ENCODE results near the gene AATK.
"Not testable (repeated sequence)": the region's sequence is repeated elsewhere in the genome, so short reads cannot be mapped to it uniquely, and the experiment has no call there.

The AATK gene

DNA sequence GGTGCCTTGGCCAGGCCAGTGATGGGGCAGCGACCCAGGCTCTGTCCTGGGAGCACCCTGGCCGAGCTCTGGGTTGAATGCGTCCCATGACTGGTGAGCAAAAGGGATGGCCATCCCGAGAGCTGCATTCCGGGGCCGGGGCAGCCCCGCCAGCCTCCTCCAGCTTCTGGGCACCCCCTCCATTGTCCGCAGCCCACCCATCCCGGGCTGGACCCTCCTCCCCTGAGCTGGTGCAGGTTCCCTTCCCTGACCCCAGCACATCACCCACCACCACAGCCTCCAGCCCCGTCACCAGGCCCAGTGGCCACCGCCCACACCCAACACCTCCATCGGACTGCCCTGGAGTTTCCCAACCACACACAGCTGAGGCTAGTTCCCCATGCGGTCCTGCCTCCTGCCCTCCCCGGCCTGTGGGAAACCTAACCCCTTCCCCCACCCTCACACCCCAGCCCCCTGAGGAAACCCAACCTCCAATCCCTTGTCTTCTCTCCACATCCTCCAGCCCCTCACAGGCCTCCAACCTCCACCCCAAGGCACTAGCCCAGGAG lies 17.0 kb downstream of the AATK start:
- Histone ChIP-seq H3K9ac (ENCODE audit: insufficient read length, low read depth) (no peak overlapping the region), H3K36me3 (ENCODE audit: insufficient read depth, insufficient read length, low read length) (no peaks in the 10 kb centered on the region), H3K4me3 (ENCODE audit: insufficient read length, low read depth) (no peak overlapping the region), H3K27me3 (ENCODE audit: insufficient read depth, insufficient read length) (no peaks in the 10 kb centered on the region), H3K4me1 (ENCODE audit: insufficient read depth, insufficient read length) (peaks cover 7% of the 10 kb centered on the region), H3K9me3 (ENCODE audit: insufficient read depth, low read length) (no peaks in the 10 kb centered on the region)
- TF ChIP-seq SUZ12 (IDR thresholded peaks at IDR 0.05; ENCODE audit: extremely low read depth, insufficient read depth, insufficient read length) (no peak), ZNF274 (IDR thresholded peaks at IDR 0.05; ENCODE audit: low read depth, low read length) (no peak), YY1 (IDR thresholded peaks at IDR 0.05; ENCODE audit: insufficient read depth, insufficient read length) (no peak)
- no peak for DNase-seq (ENCODE audit: low read depth, low spot score)

DNA sequence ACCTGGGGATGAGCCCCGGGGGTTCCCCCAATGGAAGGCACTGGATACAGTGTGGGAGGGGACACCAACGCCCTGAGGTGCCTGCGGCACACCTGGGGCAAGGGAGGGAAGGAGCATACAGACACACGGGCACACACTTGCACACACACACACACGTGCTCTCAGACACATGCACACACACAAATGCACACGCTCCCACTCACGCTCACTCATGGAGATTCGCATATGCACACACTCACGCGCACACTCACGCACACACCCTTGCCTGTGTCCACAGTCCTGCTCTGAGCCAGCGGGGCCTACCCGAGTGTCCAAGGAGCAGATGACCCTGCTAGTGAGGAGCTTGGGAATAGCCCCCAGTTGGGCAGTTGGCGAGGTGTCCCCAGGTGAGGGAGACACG lies 17.4 kb downstream of the AATK start:
- Histone ChIP-seq H3K9ac (ENCODE audit: insufficient read length, low read depth) (no peak overlapping the region), H3K36me3 (ENCODE audit: insufficient read depth, insufficient read length, low read length) (no peaks in the 10 kb centered on the region), H3K27me3 (ENCODE audit: insufficient read depth, insufficient read length) (no peaks in the 10 kb centered on the region), H3K9me3 (ENCODE audit: insufficient read depth, low read length) (no peaks in the 10 kb centered on the region), H3K4me3 (ENCODE audit: insufficient read length, low read depth) (no peak overlapping the region), H3K4me1 (ENCODE audit: insufficient read depth, insufficient read length) (peaks cover 7% of the 10 kb centered on the region)
- no peak for TF ChIP-seq SUZ12 (IDR thresholded peaks at IDR 0.05; ENCODE audit: extremely low read depth, insufficient read depth, insufficient read length)
- no peak for TF ChIP-seq YY1 (IDR thresholded peaks at IDR 0.05; ENCODE audit: insufficient read depth, insufficient read length)
- no peak for TF ChIP-seq ZNF274 (IDR thresholded peaks at IDR 0.05; ENCODE audit: low read depth, low read length)
- no peak for DNase-seq (ENCODE audit: low read depth, low spot score)

DNA sequence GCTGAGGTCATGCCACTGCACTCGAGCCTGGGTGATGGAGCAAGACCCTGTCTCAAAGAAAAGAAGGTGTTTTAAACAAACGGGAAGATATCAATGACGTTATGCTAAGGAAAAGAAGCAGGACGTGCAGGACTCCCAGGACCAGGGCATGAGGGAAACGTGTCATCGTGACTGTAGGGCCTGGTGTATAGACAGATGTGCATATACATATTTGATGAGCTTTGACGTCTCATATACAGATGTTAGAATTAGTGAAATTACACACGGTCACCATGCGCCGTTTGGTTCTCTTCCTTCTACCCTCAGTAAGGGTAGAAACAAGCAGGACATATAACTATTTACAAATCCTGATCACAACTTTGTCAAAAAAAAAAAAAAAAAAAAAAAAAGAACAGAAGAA lies 18.3 kb downstream of the AATK start:
- DNase-seq (ENCODE audit: low read depth, low spot score) = no peak
- Histone ChIP-seq H3K36me3 (ENCODE audit: insufficient read depth, insufficient read length, low read length) (no peaks in the 10 kb centered on the region), H3K27me3 (ENCODE audit: insufficient read depth, insufficient read length) (no peaks in the 10 kb centered on the region), H3K4me1 (ENCODE audit: insufficient read depth, insufficient read length) (peaks cover 12% of the 10 kb centered on the region), H3K9me3 (ENCODE audit: insufficient read depth, low read length) (no peaks in the 10 kb centered on the region), H3K9ac (ENCODE audit: insufficient read length, low read depth) (no peak overlapping the region), H3K4me3 (ENCODE audit: insufficient read length, low read depth) (no peak overlapping the region)
- no peak for TF ChIP-seq SUZ12 (IDR thresholded peaks at IDR 0.05; ENCODE audit: extremely low read depth, insufficient read depth, insufficient read length)
- TF ChIP-seq YY1 (IDR thresholded peaks at IDR 0.05; ENCODE audit: insufficient read depth, insufficient read length) = no peak
- TF ChIP-seq ZNF274 (IDR thresholded peaks at IDR 0.05; ENCODE audit: low read depth, low read length) = no peak

DNA sequence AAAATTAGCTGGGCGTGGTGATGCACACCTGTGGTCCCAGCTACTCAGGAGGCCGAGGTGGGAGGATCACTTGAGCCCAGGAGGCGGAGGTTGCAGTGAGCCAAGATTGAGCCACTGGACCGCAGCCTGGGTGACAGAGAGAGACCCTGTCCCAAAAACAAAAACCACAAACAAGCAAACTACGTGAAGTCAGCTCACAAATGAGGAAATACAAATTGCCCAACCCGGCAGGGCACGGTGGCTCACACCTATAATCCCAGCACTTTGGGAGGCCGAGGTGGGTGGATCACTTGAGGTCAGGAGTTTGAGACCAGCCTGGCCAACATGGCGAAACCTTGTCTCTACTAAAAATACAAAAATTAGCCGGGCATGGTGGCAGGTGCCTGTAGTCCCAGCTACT lies 19.8 kb downstream of the AATK start:
- H3K4me1 ChIP-seq (ENCODE audit: insufficient read depth, insufficient read length) = peaks cover 13% of the 10 kb centered on the region
- H3K4me3 ChIP-seq (ENCODE audit: insufficient read length, low read depth); H3K9me3 ChIP-seq (ENCODE audit: insufficient read depth, low read length); H3K27me3 ChIP-seq (ENCODE audit: insufficient read depth, insufficient read length); H3K9ac ChIP-seq (ENCODE audit: insufficient read length, low read depth); H3K36me3 ChIP-seq (ENCODE audit: insufficient read depth, insufficient read length, low read length); DNase-seq (ENCODE audit: low read depth, low spot score): not testable (repeated sequence)

DNA sequence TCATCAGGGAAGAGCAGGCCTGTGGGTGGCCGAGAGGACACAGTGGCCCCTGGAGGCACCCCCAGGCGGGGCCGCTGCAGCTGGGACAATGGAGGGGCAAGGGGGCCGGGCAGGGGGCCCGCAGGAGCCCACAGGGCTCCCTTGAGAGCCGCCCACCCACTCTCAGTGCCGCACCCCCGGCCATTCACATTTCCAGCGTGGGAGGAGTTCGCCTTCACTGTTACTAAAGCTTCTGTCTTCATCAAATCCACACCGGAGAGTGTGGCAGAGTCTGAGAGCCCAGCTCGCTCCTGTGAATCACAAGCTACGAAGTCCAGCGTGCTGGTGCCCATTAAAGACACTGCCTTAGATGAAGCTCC lies 21.6 kb downstream of the AATK start:
- Histone ChIP-seq H3K4me3 (ENCODE audit: insufficient read length, low read depth) (no peak overlapping the region), H3K27me3 (ENCODE audit: insufficient read depth, insufficient read length) (no peaks in the 10 kb centered on the region), H3K4me1 (ENCODE audit: insufficient read depth, insufficient read length) (peaks cover 13% of the 10 kb centered on the region), H3K9me3 (ENCODE audit: insufficient read depth, low read length) (no peaks in the 10 kb centered on the region), H3K36me3 (ENCODE audit: insufficient read depth, insufficient read length, low read length) (no peaks in the 10 kb centered on the region), H3K9ac (ENCODE audit: insufficient read length, low read depth) (no peak overlapping the region)
- DNase-seq (ENCODE audit: low read depth, low spot score) = no peak
- TF ChIP-seq ZNF274 (IDR thresholded peaks at IDR 0.05; ENCODE audit: low read depth, low read length) = no peak

DNA sequence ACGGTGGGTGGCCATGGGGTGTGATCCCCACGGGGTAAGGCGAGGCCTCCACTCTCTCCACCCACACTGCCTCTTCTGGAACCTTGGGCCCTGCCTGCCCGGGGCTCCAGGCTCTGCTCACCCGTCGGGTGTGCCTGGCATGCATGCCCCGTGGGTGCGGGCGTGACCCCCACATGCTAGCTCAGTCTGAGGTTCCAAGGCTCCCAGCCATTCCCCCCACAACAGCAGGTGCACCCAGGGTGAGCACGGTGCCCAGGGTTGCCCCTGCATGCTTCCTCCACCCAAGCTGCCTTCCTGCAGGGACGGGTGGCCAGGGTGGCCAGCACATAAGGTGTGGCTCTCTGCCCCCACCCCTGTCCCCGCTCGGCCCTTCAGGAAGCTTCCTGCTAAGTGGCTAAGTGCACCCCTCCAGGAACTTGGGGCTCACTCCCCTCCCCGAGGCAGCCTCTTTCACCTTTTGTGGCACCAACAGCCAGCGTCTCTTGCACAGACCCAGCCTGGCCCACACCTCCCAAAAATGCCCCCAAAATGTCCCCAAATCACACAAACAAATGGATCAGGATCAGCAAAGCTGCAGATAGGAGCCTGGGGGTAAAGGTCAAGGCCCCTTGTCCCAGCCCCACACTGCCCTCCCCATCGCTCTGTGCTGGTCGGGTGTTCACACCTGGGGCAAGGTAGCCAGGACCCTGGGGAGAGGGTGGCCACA lies 22.2 kb downstream of the AATK start:
- peaks cover 10% of the 10 kb centered on the region for H3K4me1 ChIP-seq (ENCODE audit: insufficient read depth, insufficient read length)
- DNase-seq (ENCODE audit: low read depth, low spot score) = no peak
- TF ChIP-seq SUZ12 (IDR thresholded peaks at IDR 0.05; ENCODE audit: extremely low read depth, insufficient read depth, insufficient read length) = no peak
- no peaks in the 10 kb centered on the region for H3K36me3 ChIP-seq (ENCODE audit: insufficient read depth, insufficient read length, low read length)
- no peak overlapping the region for H3K4me3 ChIP-seq (ENCODE audit: insufficient read length, low read depth)
- H3K27me3 ChIP-seq (ENCODE audit: insufficient read depth, insufficient read length) = no peaks in the 10 kb centered on the region
- no peaks in the 10 kb centered on the region for H3K9me3 ChIP-seq (ENCODE audit: insufficient read depth, low read length)
- no peak overlapping the region for H3K9ac ChIP-seq (ENCODE audit: insufficient read length, low read depth)

DNA sequence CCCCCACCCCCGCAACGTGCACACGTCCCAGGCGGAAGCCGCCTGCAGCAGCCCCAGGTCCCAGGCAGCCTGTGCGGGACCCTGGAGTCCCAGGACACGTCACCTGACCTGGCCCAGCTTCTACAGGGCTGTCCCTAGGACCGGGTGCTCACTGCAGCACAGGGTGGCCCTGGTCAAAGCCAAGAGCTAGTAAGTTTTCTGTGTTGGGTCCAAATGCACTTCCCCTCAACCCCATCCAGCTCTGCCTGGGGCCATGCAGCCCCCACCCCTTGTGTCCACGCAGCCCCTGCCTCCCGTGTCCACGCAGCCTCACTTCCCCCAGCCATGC lies 22.9 kb downstream of the AATK start:
- Histone ChIP-seq H3K9me3 (ENCODE audit: insufficient read depth, low read length) (no peaks in the 10 kb centered on the region; the same call in 1 of the 2 replicates), H3K27me3 (ENCODE audit: insufficient read depth, insufficient read length) (peaks cover 3% of the 10 kb centered on the region), H3K36me3 (ENCODE audit: insufficient read depth, insufficient read length, low read length) (no peaks in the 10 kb centered on the region), H3K4me1 (ENCODE audit: insufficient read depth, insufficient read length) (peaks cover 6% of the 10 kb centered on the region), H3K9ac (ENCODE audit: insufficient read length, low read depth) (no peak overlapping the region), H3K4me3 (ENCODE audit: insufficient read length, low read depth) (no peak overlapping the region)
- DNase-seq (ENCODE audit: low read depth, low spot score) = no peak
- no peak for TF ChIP-seq ZNF274 (IDR thresholded peaks at IDR 0.05; ENCODE audit: low read depth, low read length)
- TF ChIP-seq YY1 (IDR thresholded peaks at IDR 0.05; ENCODE audit: insufficient read depth, insufficient read length) = no peak
- no peak for TF ChIP-seq SUZ12 (IDR thresholded peaks at IDR 0.05; ENCODE audit: extremely low read depth, insufficient read depth, insufficient read length)

All from NT2/D1 (cell line).